Sigmoid colon (tissue), 7 donors: ENCODE results near the gene ARMC10. TPM values are rescaled to one million over a fixed set of nuclear protein-coding genes. Genes with fewer than 3 reads are reported as not detected.
"Not testable (repeated sequence)": the region's sequence is repeated elsewhere in the genome, so short reads cannot be mapped to it uniquely, and the experiment has no call there.

Experiments used
- DNase-seq: peaks from one replicate; pipeline ENCODE4 v3.0.0-alpha.2; 2019
- H3K27ac ChIP-seq, 4 donors: fragments of 200-600 bp; sonication (generic); one replicate each; pipeline ENCODE4 v1.5.1; 2016 to 2019; ENCODE audit warnings: mild to moderate bottlenecking in 1 of 4
- H3K27me3 ChIP-seq, 3 donors: fragments of 200-600 bp; sonication (generic); one replicate each; pipeline ENCODE4 v1.5.1; 2019; ENCODE audit warnings: mild to moderate bottlenecking in 1 of 3
- H3K36me3 ChIP-seq, 4 donors: fragments of 200-600 bp; sonication (generic); one replicate each; pipeline ENCODE4 v1.5.1; 2016 to 2019
- H3K4me1 ChIP-seq, 4 donors: fragments of 200-600 bp; sonication (generic); one replicate each; pipeline ENCODE4 v1.5.1; 2017 to 2019
- H3K4me3 ChIP-seq, 4 donors: fragments of 200-600 bp; sonication (generic); one replicate each; pipeline ENCODE4 v1.5.1; 2017 to 2019; ENCODE audit warnings: mild to moderate bottlenecking in 2 of 4, moderate library complexity in 1 of 4
- H3K9me3 ChIP-seq, 4 donors: fragments of 200-600 bp in 3 of 4; sonication (generic) in 3 of 4; one replicate each; pipeline versions ENCODE4 v1.5.1 to v1.6.1; 2013 to 2019
- EP300 ChIP-seq, 4 donors: sonication (generic); formaldehyde crosslinking; IDR thresholded peaks; one replicate each; pipeline ENCODE4 v1.6.1; 2017; ENCODE audit warnings: antibody characterized with exemption in 4 of 4
- POLR2A ChIP-seq, 2 donors: fragments of 450-650 bp; IDR thresholded peaks; one replicate each; pipeline ENCODE4 v1.6.1; 2016; ENCODE audit warnings: antibody characterized with exemption in 2 of 2, mild to moderate bottlenecking in 2 of 2, moderate library complexity in 2 of 2
- POLR2AphosphoS5 ChIP-seq, 4 donors: sonication (generic); formaldehyde crosslinking; IDR thresholded peaks; one replicate each; pipeline ENCODE4 v1.6.1; 2017; ENCODE audit warnings: antibody characterized with exemption in 4 of 4
- WGBS, 2 donors: extraction: QIAGEN DNeasy Blood & Tissue Kit; methylation state at CpG; one replicate each; pipeline ENCODE4 v1.1.7; 2013; 5-methylcytosine and 5-hydroxymethylcytosine counted together
- intact Hi-C: fragments of 100-400 bp; cut with DNase I; formaldehyde crosslinking; loops from one replicate; pipeline ENCODE4 v1.15.1; 2023
- polyA plus RNA-seq, 3 donors: library from polyadenylated mRNA; stranded (reverse); fragments of 200-250 nt; gene quantifications; one replicate each; pipeline ENCODE4 v1.2.3, GENCODE V29; 2013
- total RNA-seq, 4 donors: library from RNA; depleted of rRNA; stranded (reverse); fragments of >200 nt; gene quantifications; one replicate each; pipeline ENCODE4 v1.1.0, GENCODE V29; 2016
- TF ChIP-seq, protein P1 (sequence below), 4 experiments: fragments of 450-650 bp in 3 of 4; fragments of 200-600 bp in 1 of 4; IDR thresholded peaks; one replicate each; pipeline ENCODE4 v1.5.1; 2016 to 2019; ENCODE audit warnings: antibody characterized with exemption in 4 of 4, mild to moderate bottlenecking in 3 of 4, moderate library complexity in 2 of 4
- donor health status: healthy with polysubstance abuse.
- donor health status: Bipolar disorder and iron deficiency.
- donor health status: healthy.

Gene ARMC10
- total and polyA plus RNA-seq, 7 donors, result 13.9 to 49.0 (median 41.5) TPM

DNA sequence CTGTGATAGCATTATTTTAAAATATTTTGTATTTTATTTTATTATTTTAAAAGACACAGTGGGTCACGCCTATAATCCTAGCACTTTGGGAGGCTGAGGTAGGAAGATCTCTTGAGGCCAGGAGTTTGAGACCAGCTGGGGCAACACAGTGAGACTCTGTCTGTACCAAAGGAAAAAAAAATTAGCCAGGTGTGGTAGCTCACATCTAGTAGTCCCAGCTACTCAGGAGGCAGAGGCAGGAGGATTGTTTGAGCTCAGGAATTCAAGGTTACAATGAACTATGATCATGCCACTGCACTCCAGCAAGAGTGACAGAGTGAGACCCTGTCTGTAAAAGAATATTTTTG lies 37.5 kb upstream of the ARMC10 start:
- Histone ChIP-seq H3K27me3 (no peaks in the 10 kb centered on the region), H3K9me3 (no peaks in the 10 kb centered on the region), H3K36me3 (no peaks in the 10 kb centered on the region), H3K4me1 (no peaks in the 10 kb centered on the region), H3K4me3 (no peak overlapping the region), H3K27ac (no peak overlapping the region)
- TF ChIP-seq EP300 (IDR thresholded peaks at IDR 0.05), result no peak
- TF ChIP-seq, protein P1, sequence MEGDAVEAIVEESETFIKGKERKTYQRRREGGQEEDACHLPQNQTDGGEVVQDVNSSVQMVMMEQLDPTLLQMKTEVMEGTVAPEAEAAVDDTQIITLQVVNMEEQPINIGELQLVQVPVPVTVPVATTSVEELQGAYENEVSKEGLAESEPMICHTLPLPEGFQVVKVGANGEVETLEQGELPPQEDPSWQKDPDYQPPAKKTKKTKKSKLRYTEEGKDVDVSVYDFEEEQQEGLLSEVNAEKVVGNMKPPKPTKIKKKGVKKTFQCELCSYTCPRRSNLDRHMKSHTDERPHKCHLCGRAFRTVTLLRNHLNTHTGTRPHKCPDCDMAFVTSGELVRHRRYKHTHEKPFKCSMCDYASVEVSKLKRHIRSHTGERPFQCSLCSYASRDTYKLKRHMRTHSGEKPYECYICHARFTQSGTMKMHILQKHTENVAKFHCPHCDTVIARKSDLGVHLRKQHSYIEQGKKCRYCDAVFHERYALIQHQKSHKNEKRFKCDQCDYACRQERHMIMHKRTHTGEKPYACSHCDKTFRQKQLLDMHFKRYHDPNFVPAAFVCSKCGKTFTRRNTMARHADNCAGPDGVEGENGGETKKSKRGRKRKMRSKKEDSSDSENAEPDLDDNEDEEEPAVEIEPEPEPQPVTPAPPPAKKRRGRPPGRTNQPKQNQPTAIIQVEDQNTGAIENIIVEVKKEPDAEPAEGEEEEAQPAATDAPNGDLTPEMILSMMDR (IDR thresholded peaks at IDR 0.05), result no peak
- no peak for DNase-seq
- WGBS, 2 donors, result 95 to 96% methylated on average over 1 of the region's 1 CpG
- intact Hi-C loops, result no loop called here

DNA sequence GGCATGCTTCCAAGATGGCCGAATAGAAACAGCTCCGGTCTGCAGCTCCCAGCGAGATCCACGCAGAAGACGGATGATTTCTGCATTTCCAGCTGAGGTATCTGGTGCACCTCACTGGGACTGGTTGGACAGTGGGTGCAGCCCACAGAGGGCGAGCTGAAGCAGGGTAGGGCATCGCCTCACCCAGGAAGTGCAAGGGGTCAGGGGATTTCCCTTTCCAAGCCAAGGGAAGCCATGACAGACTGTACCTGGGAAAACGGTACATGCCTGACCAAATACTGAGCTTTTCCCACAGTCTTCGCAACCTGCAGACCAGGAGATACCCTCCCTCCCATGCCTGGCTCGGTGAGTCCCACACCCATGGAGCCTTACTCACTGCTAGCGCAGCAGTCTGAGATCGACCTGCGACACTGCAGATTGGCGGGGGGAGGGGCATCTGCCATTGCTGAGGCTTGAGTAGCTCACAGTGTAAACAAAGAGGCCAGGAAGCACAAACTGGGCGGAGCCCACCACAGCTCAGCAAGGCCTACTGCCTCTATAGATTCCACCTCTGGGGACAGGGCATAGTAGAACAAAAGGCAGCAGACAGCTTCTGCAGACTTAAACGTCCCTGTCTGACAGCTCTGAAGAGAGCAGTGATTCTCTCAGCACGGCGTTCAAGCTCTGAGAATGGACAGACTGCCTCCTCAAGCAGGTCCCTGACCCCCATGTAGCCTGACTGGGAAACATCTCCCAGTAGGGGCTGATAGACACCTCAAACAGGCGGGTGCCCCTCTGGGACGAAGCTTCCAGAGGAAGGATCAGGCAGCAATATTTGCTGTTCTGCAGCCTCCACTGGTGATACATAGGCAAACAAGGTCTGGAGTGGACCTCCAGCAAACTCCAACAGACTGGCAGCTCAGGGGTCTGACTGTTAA lies 36.9 kb upstream of the ARMC10 start:
- DNase-seq, H3K27me3 ChIP-seq, H3K27ac ChIP-seq, H3K36me3 ChIP-seq, H3K4me1 ChIP-seq, H3K9me3 ChIP-seq, H3K4me3 ChIP-seq, intact Hi-C loops: not testable (repeated sequence)
- 83 to 89% methylated on average over 20 of the region's 20 CpGs for WGBS, 2 donors

DNA sequence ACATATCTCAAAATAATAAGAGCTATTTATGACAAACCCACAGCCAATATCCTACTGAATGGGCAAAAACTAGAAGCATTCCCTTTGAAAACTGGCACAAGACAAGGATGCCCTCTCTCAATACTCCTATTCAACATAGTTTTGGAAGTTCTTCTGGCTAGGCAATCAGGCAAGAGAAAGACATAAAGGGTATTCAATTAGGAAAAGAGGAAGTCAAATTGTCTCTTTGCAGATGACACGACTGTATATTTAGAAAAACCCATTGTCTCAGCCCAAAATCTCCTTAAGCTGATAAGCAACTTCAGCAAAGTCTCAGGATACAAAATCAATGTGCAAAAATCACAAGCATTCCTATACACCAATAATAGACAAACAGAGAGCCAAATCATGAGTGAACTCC lies 33.1 kb upstream of the ARMC10 start:
- DNase-seq, H3K4me3 ChIP-seq, H3K9me3 ChIP-seq, H3K27me3 ChIP-seq, H3K36me3 ChIP-seq, H3K27ac ChIP-seq, H3K4me1 ChIP-seq, intact Hi-C loops: not testable (repeated sequence)
- 45 to 88% methylated on average over 1 of the region's 1 CpG for WGBS, 2 donors

DNA sequence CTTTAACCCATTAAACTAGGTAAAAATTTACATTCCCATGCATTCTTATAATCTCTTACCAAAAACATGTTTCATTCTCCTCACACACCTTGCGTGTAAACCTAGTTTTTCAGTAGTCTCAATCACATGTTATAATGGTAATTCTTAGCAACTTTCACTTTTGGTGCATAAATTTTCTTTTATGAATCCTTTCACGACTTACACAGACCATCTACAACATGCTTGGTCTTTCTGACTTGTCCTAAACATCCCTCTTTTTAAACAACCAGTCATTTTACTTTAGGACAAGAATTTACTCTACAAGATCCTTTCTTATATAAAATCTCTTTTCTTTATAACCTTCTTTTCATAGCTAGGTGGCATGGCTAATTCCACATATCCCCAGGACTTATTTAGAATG lies 26.1 kb upstream of the ARMC10 start:
- TF ChIP-seq, protein P1 (IDR thresholded peaks at IDR 0.05), result no peak
- TF ChIP-seq POLR2AphosphoS5 (IDR thresholded peaks at IDR 0.05) (no peak), EP300 (IDR thresholded peaks at IDR 0.05) (no peak), POLR2A (IDR thresholded peaks at IDR 0.05) (no peak)
- no peaks in the 10 kb centered on the region for H3K36me3 ChIP-seq
- no peak overlapping the region for H3K4me3 ChIP-seq
- no peak for DNase-seq
- H3K27me3 ChIP-seq, result no peaks in the 10 kb centered on the region
- H3K4me1 ChIP-seq, result no peaks in the 10 kb centered on the region
- H3K9me3 ChIP-seq, result peaks cover 0 to 2% (median 0%) of the 10 kb centered on the region in 4 donors
- WGBS, 2 donors, result 84 to 89% methylated on average over 2 of the region's 2 CpGs
- intact Hi-C loops, result no loop called here
- H3K27ac ChIP-seq, result no peak overlapping the region

DNA sequence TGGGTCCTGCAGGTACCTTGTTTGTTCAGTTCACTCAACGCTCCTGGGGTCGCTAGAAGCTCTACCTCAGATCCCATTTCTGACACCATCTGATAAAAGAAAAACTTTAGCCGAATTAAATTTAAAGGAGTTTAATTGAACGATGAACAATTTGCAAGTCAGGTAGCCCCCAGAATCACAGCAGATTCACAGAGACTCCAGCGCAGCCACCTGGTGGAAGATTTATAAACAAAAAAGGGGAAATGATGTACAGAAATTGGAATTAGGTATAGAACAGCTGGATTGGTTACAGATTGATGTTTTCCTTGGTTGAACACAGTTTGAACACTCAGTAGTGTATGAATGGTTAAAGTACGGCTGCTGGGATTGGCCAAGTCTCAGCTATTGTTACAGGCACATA lies 23.4 kb upstream of the ARMC10 start:
- WGBS, 2 donors, result 93 to 95% methylated on average over 6 of the region's 6 CpGs
- intact Hi-C loops, result no loop called here
- no peaks in the 10 kb centered on the region for H3K9me3 ChIP-seq
- no peaks in the 10 kb centered on the region for H3K4me1 ChIP-seq
- TF ChIP-seq, protein P1 (IDR thresholded peaks at IDR 0.05), result no peak
- no peak for TF ChIP-seq POLR2A (IDR thresholded peaks at IDR 0.05)
- no peak for TF ChIP-seq EP300 (IDR thresholded peaks at IDR 0.05)
- TF ChIP-seq POLR2AphosphoS5 (IDR thresholded peaks at IDR 0.05), result no peak
- no peak overlapping the region for H3K27ac ChIP-seq
- H3K36me3 ChIP-seq, result no peaks in the 10 kb centered on the region
- H3K4me3 ChIP-seq, result no peak overlapping the region
- no peak for DNase-seq
- H3K27me3 ChIP-seq, result no peaks in the 10 kb centered on the region

DNA sequence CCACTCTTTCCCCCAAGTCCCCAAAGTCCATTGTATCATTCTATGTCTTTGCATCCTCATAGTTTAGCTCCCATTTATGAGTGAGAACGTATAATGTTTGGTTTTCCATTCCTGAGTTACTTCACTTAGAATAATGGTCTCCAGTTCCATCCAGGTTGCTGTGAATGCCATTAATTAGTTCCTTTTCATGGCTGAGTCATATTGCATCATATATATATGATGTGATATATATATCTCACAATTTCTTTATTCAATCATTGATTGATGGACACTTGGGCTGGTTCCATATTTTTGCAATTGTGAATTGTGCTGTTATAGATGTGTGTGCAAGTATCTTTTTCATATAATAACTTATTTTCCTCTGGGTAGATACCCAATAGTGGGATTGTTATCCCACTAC lies 18.9 kb upstream of the ARMC10 start:
- intact Hi-C loops, result loop anchor here (5.0 kb wide), 1 partner anchor 59 kb away; no protein-coding TSS in a partner anchor
- H3K9me3 ChIP-seq, H3K27ac ChIP-seq, H3K27me3 ChIP-seq, DNase-seq, H3K4me3 ChIP-seq, H3K4me1 ChIP-seq, H3K36me3 ChIP-seq: not testable (repeated sequence)
- 82 to 92% methylated on average over 1 of the region's 1 CpG for WGBS, 2 donors
